Transverse colon (tissue), 4 donors: ENCODE data around the gene NUCB1. TPM values are rescaled to one million over a fixed set of nuclear protein-coding genes. Genes with fewer than 3 reads are reported as not detected.

ENCODE experiments used
- DNase-seq: peaks from one replicate; pipeline ENCODE4 v3.0.0-alpha.2; 2019
- H3K27ac ChIP-seq, 4 donors: fragments of 200-600 bp; sonication (generic); 2 replicates each; pipeline ENCODE4 v1.5.1; 2016 to 2018; ENCODE audit warnings: inconsistent platforms in 4 of 4
- H3K27me3 ChIP-seq: fragments of 200-600 bp; sonication (generic); 2 replicates; pipeline ENCODE4 v1.5.1; 2017; ENCODE audit warnings: inconsistent platforms
- H3K36me3 ChIP-seq, 4 donors: fragments of 200-600 bp; sonication (generic); 2 replicates each; pipeline ENCODE4 v1.5.1; 2017 to 2019; ENCODE audit warnings: inconsistent platforms in 4 of 4
- H3K4me1 ChIP-seq, 4 donors: fragments of 200-600 bp; sonication (generic); 2 replicates each; pipeline ENCODE4 v1.5.1; 2017 to 2020; ENCODE audit warnings: inconsistent platforms in 4 of 4
- H3K4me3 ChIP-seq, 4 donors: fragments of 200-600 bp; sonication (generic); 1 replicate in 1 of 4; 2 replicates in 3 of 4; pipeline versions ENCODE4 v1.5.1 to v1.6.1; 2017 to 2019; ENCODE audit warnings: inconsistent platforms in 4 of 4
- H3K9me3 ChIP-seq, 2 donors: fragments of 200-600 bp; sonication (generic); 2 replicates each; pipeline ENCODE4 v1.5.1; 2017 to 2019; ENCODE audit warnings: inconsistent platforms in 2 of 2
- EP300 ChIP-seq: sonication (generic); formaldehyde crosslinking; IDR thresholded peaks from one replicate; pipeline ENCODE4 v1.6.1; 2017; ENCODE audit warnings: antibody characterized with exemption, low read depth
- POLR2A ChIP-seq: fragments of 450-650 bp; IDR thresholded peaks from one replicate; pipeline ENCODE4 v1.6.1; 2016; ENCODE audit warnings: antibody characterized with exemption, mild to moderate bottlenecking, moderate library complexity
- POLR2AphosphoS5 ChIP-seq, 3 donors: sonication (generic); formaldehyde crosslinking; IDR thresholded peaks; one replicate each; pipeline ENCODE4 v1.6.1; 2016; ENCODE audit warnings: antibody characterized with exemption in 3 of 3
- WGBS, 2 donors: methylation state at CpG; one replicate each; pipeline ENCODE4 v1.1.5; 2018; ENCODE audit warnings: low coverage in 1 of 2; 5-methylcytosine and 5-hydroxymethylcytosine counted together
- in situ Hi-C, 4 donors: fragments of 200-750 bp; cut with MboI; loops; one replicate each; pipeline versions ENCODE4 v1.15.0 to v1.15.1; 2017; ENCODE audit warnings: low sequenced_read_pairs in 3 of 4, low pct_ligation_motif_present in 1 of 4, low pct_unique_long_range_greater_than_20kb in 1 of 4
- intact Hi-C: fragments of 100-400 bp; cut with DNase I; formaldehyde crosslinking; loops from one replicate; pipeline ENCODE4 v1.15.1; 2023; ENCODE audit warnings: low total_unique reads
- total RNA-seq, 4 donors: library from RNA; depleted of rRNA; stranded (reverse); fragments of >200 nt; gene quantifications; one replicate each; pipeline ENCODE4 v1.1.0, GENCODE V29; 2016
- TF ChIP-seq, protein P1 (sequence below), 5 experiments: fragments of 200-600 bp in 3 of 5; fragments of 450-650 bp in 2 of 5; sonication (generic) in 3 of 5; IDR thresholded peaks; 1 replicate in 2 of 5; 2 replicates in 3 of 5; pipeline ENCODE4 v1.5.1; 2016 to 2017; ENCODE audit warnings: antibody characterized with exemption in 5 of 5, inconsistent platforms in 3 of 5, mild to moderate bottlenecking in 2 of 5, moderate library complexity in 1 of 5

The NUCB1 gene
- total RNA-seq, 4 donors from 2014 or later: 135 to 196 (median 174) TPM

DNA sequence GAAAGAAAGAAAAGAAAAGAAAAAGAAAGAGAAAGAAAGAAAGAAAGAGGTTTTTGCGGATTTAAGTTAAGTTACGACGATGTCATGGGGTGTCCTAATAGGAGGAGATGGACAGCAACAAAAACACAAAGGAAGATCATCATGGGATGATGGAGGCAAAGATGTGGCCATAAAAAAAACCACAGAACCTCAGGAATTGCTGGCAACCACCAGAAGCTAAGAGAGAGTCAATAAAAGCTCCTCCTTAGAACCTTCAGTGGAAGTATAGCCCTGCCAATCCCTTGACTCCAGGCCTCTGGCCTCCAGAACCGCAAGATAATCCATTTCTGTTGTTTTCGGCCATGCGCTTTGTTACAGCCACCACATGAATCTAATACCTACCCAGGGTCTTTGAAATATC lies 43.2 kb upstream of the NUCB1 start:
- Histone ChIP-seq H3K27me3 (no peaks in the 10 kb centered on the region), H3K4me3 (no peak overlapping the region), H3K4me1 (no peaks in the 10 kb centered on the region), H3K36me3 (no peaks in the 10 kb centered on the region), H3K27ac (no peak overlapping the region), H3K9me3 (no peaks in the 10 kb centered on the region)
- in situ Hi-C loops (loop anchor here in 1 of 4 donors (25.0 kb wide), 1 partner anchor 105 kb away; the partner anchor contains the start of genes BAX and FTL), intact Hi-C loops (no loop called here)
- WGBS, 2 donors: 96 to 100% methylated on average over 2 to 6 of the region's 6 CpGs
- DNase-seq: no peak
- TF ChIP-seq, protein P1, sequence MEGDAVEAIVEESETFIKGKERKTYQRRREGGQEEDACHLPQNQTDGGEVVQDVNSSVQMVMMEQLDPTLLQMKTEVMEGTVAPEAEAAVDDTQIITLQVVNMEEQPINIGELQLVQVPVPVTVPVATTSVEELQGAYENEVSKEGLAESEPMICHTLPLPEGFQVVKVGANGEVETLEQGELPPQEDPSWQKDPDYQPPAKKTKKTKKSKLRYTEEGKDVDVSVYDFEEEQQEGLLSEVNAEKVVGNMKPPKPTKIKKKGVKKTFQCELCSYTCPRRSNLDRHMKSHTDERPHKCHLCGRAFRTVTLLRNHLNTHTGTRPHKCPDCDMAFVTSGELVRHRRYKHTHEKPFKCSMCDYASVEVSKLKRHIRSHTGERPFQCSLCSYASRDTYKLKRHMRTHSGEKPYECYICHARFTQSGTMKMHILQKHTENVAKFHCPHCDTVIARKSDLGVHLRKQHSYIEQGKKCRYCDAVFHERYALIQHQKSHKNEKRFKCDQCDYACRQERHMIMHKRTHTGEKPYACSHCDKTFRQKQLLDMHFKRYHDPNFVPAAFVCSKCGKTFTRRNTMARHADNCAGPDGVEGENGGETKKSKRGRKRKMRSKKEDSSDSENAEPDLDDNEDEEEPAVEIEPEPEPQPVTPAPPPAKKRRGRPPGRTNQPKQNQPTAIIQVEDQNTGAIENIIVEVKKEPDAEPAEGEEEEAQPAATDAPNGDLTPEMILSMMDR (IDR thresholded peaks at IDR 0.05): no peak
- TF ChIP-seq POLR2A (no peak), EP300 (no peak), POLR2AphosphoS5 (IDR thresholded peaks at IDR 0.05) (no peak)

DNA sequence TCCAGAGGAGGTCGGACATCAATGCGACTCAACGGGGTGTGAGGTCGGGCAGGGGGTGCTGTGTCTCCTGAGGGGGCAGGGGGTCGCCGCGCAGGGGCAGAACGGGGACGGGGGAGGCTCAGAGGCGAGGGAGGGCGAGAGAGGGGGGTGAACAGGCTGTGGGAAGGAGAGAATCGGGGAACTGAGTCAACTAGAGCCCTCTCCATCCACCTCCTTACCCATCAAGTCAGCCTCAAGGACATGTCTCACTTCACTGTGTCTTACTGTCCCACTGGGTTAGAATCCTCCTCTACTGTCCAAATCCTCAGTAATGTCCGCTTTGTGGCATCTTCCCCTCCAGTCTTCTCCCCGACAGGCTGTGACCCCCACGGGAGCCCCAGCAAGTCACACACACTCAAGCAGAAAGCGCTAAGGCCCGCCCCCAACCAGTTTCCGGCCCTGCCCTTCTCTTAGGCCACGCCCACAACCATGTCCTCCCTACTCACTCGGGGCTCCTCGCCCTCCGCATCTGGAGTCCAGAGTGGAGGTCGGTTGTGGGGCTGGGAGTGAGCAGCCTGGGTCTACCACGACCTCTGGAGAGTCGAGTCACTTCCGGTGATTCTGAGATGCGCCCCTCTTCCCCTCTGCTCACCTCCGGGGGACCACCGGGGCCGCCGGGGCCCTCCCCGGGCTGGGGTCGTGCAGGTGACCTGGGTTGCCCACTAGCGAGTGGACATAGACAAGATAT lies 41.0 kb upstream of the NUCB1 start:
- intact Hi-C loops: no loop called here
- no peak for TF ChIP-seq POLR2A
- Histone ChIP-seq H3K9me3 (no peaks in the 10 kb centered on the region), H3K27ac (no peak overlapping the region), H3K27me3 (no peaks in the 10 kb centered on the region), H3K4me3 (peak overlapping the region in 2 of 4 donors; percentile 7 to 14), H3K36me3 (no peaks in the 10 kb centered on the region), H3K4me1 (no peaks in the 10 kb centered on the region)
- in situ Hi-C loops: loop anchor here in 1 of 4 donors (25.0 kb wide), 1 partner anchor 103 kb away; the partner anchor contains the start of genes BAX and FTL
- 59 to 67% methylated on average over 1 to 31 of the region's 34 CpGs for WGBS, 2 donors
- DNase-seq: peak; percentile 60

DNA sequence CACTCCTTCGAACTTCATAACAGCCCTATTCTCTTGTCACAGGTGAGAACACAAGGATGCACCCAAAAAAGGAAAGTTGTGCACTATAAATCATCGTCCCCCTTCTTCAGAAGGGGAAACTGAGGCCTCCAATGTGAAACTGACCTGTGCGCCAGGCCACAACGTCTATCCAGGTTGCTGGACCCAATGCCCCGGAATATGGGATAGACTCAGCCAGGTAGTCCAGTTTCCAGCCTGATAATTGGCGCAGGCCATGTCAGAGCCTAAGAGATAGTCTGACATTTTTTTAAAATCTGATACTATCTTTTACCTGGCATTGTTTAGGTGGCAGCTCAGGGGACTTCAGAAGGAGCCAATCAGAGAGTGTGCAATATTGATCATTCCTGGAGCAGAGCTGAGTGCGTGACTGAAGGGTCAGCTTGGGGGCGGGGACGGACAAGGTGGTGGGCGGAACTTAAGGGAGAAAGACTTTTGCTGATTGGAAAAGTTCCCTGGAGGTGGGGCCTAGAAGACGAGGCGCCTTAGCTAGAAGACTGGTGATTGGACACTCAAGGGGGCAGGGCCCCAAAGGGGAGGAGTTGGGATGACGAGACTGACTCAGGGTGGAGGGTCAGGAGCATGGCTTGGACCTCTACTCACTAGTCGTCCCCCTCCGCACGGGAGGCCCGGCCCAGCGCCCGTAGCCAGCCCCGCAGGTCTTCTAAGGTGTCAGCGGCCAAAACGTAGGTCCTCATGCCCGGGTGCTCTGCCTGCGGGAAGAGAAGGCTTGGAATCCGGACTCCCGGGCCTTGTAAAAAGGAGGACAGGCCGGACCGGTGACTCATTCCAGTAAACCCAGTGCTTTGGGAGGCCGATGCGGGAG lies 40.2 kb upstream of the NUCB1 start:
- intact Hi-C loops: no loop called here
- no peak overlapping the region for H3K4me3 ChIP-seq
- no peak for DNase-seq

DNA sequence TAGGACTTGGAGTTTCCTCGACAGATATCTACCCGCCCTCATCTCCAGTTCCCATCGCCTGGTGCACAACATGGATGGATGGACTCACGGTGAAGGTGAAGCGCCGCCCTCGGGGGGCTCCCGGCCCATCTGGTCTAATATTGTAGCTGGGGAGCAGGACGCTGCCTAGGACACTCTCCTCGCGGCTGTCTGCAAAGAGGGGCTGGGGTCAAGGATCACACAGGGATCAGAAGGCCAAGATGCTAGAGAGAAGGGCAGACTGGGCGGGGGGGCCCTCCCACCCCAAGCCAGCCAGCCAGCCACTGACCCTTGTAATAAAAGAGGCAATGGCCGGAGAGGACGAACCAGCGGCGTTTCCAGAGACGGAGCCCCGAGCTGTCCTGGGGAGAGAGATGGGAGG lies 38.8 kb upstream of the NUCB1 start:
- in situ Hi-C loops (loop anchor here in 1 of 4 donors (25.0 kb wide), 1 partner anchor 101 kb away; the partner anchor contains the start of genes BAX and FTL), intact Hi-C loops (no loop called here)
- no peak overlapping the region for H3K4me3 ChIP-seq
- H3K9me3 ChIP-seq: no peaks in the 10 kb centered on the region
- no peak for DNase-seq
- H3K27ac ChIP-seq: no peak overlapping the region
- H3K36me3 ChIP-seq: no peaks in the 10 kb centered on the region
- H3K4me1 ChIP-seq: no peaks in the 10 kb centered on the region
- 85 to 87% methylated on average over 6 to 18 of the region's 18 CpGs for WGBS, 2 donors
- TF ChIP-seq POLR2AphosphoS5 (IDR thresholded peaks at IDR 0.05) (no peak), EP300 (no peak), POLR2A (no peak)
- TF ChIP-seq, protein P1 (IDR thresholded peaks at IDR 0.05): no peak
- H3K27me3 ChIP-seq: no peaks in the 10 kb centered on the region

More for the DNA sequence above, 40.2 kb upstream of the NUCB1 start:
- H3K27ac ChIP-seq: no peak overlapping the region
- H3K27me3 ChIP-seq: no peaks in the 10 kb centered on the region
- H3K9me3 ChIP-seq: no peaks in the 10 kb centered on the region
- in situ Hi-C loops: loop anchor here in 1 of 4 donors (25.0 kb wide), 1 partner anchor 102 kb away; the partner anchor contains the start of genes BAX and FTL
- H3K4me1 ChIP-seq: no peaks in the 10 kb centered on the region
- WGBS, 2 donors: 86 to 90% methylated on average over 5 to 28 of the region's 30 CpGs
- TF ChIP-seq POLR2A (no peak), EP300 (no peak), POLR2AphosphoS5 (IDR thresholded peaks at IDR 0.05) (no peak)
- TF ChIP-seq, protein P1 (IDR thresholded peaks at IDR 0.05): no peak
- no peaks in the 10 kb centered on the region for H3K36me3 ChIP-seq
